K562 (cell line): ENCODE results near the gene CCDC183.

Experiments used
- EZH2 ChIP-seq: IDR thresholded peaks from 2 replicates; pipeline ENCODE4 v1.6.1; 2012; ENCODE audit warnings: low read depth, mild to moderate bottlenecking, inconsistent platforms, low read length, borderline replicate concordance
- POLR2A ChIP-seq: fragments of 450-650 bp; conservative IDR thresholded peaks from 2 replicates; pipeline ENCODE4 v1.6.1; 2016
- RFX7 ChIP-seq: fragments of 250-450 bp; sonication (Bioruptor Pico); IDR thresholded peaks from 2 replicates; pipeline ENCODE4 v1.5.1; 2021; ENCODE audit warnings: mild to moderate bottlenecking
- TF ChIP-seq, protein P1 (sequence below), 2 experiments: IDR thresholded peaks in 1 of 2; conservative IDR thresholded peaks in 1 of 2; 2 replicates each; pipeline ENCODE4 v1.6.1; 2016; ENCODE audit warnings: low read depth in 2 of 2, mild to moderate bottlenecking in 1 of 2, missing compliant biosample characterization in 1 of 2, missing genetic modification characterization in 1 of 2, moderate library complexity in 1 of 2

DNA sequence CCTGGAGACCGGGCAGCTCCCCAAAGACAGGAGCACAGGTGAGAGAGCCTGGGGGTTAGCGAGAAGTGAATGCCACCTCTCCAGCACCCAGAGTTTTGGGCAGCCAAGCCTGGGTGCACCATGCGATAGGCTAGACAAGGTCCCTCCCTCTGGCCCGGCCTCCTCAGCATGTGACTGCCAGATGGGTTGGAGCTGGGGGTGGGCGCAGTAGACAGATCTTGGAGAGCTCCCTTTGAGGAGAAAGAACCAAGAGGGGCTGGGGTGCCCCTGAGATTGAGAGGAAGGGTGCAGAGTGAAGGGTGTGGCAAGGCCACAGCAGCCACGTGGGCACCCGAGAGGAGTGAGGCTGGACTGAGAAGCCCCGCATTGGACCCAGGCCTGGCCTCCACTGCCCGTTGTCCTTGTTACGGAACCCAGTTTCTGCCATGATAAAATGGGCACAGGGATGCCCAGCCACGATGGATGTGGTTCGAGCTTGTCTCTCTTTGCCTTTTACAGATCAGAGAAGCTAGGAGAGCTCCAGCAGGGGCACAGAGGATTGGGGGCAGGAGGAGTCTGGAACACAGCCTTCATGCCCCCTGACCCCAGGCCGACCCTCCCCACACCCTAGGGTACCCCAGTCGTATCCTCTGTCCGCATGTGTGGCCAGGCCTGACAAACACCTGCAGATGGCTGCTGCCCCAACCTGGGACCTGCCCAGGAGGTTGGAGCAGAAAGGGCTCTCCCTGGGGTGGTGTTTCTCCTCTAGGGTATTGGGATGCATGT, 3.6 kb upstream of the CCDC183 start:
- TF ChIP-seq, protein P1, sequence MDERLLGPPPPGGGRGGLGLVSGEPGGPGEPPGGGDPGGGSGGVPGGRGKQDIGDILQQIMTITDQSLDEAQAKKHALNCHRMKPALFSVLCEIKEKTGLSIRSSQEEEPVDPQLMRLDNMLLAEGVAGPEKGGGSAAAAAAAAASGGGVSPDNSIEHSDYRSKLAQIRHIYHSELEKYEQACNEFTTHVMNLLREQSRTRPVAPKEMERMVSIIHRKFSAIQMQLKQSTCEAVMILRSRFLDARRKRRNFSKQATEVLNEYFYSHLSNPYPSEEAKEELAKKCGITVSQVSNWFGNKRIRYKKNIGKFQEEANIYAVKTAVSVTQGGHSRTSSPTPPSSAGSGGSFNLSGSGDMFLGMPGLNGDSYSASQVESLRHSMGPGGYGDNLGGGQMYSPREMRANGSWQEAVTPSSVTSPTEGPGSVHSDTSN (CRISPR knock-in tag; IDR thresholded peaks at IDR 0.05; ENCODE audit: low read depth), result no peak
- TF ChIP-seq, protein P1 (tag; conservative IDR thresholded peaks at IDR 0.05; ENCODE audit: low read depth), result no peak
- TF ChIP-seq RFX7 (no peak), POLR2A (no peak), EZH2 (no peak)
